ENCODE measurements around the gene GCHFR.

The GCHFR gene

GRCh38 chr15:40776537-40777141, 12.8 kb downstream of the GCHFR start:
- no peak for DNase-seq

- peak; percentile 34 for DNase-seq
Observed at GRCh38 chr15:40782609-40783227, 18.9 kb downstream of the GCHFR start.

DNA sequence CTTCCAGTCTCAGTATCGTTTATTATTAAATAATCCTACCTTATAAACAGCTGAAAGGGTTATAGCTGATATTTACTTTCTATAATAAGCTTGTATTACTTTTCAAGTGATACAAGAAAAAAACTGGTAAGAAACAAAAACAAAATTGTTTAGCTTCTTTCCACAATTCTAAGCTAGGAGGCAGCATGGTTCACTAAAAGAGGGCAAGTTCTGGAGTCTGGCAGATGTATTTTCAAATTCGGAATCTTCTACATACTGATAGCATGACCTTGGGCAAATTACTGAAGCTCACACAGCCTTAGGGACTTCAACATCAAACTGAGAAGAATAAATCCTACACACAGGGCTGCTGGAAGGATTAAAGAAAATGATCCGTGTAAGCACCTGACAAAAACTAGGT, 21.3 kb downstream of the GCHFR start:
- DNase-seq, result no peak

- DNase-seq, result peak; percentile 25
Observed at GRCh38 chr15:40785814-40786213, 21.9 kb downstream of the GCHFR start.

DNA sequence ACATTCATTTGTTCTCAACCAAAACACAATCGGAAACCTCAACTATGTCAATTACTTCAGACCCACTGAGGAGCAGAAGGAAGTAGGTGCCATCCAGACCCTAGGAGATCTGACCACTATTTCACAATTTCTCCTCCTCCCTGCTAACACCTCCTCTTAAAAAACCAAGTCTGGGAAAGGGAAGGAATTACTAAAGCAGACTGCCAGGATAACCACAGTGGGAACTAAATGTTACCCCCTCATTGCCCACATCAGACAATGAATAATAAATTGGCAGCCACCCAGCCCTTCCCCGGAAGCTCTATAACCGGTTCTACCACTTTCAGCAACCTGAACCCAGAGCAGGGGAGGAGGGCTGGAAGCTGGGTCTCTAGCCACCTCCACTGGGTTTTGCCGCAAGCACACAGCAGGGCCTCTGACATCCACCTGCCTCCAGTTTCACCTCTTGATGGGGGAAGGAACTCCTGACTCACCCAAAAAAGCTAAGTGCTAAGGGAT, 23.5 kb downstream of the GCHFR start:
- DNase-seq, result peak; percentile 93

GRCh38 chr15:40787991-40788390, 24.1 kb downstream of the GCHFR start:
- DNase-seq, result no peak

DNA sequence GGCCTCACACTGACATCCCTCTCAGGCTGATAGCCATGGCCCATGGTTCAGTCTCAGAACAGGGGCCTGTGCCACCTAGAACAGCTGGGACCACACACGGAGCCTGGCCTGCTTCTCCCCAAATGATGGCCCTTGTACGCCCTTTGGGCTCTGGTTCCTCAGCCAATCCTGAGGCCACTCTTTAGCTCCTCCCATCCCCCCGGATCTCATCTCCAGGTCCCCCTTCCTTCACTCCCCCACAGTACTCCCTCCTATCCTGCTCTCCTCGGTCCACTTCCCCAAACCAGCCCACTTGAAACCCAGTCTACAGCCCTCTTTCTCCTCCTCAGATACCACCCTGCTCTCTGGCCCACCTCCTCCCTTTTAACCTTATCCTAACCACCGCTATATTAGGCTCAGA, 25.3 kb downstream of the GCHFR start:
- no peak for DNase-seq

GRCh38 chr15:40789999-40790398, 26.1 kb downstream of the GCHFR start:
- DNase-seq, result no peak

GRCh38 chr15:40790718-40791117, 26.9 kb downstream of the GCHFR start:
- no peak for DNase-seq

DNA sequence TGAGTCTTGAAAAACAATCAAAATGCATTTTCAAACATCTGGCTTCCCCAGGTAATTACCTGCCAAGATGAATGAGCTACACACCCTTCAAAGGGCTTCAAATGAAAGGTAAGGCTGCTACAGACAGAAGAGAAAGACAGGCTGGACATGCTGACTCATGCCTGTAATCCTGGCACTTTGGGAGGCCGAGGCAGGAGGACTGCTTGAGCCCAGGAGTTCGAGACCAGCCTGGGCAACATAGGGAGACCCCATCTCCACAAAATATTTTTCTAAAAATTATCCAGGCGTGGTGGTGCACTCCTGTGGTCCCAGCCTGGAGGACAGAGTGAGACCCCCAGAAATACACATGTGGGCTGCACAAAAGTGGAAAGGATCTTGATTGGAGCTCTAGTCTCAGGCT, 28.5 kb downstream of the GCHFR start:
- DNase-seq, result no peak

DNA sequence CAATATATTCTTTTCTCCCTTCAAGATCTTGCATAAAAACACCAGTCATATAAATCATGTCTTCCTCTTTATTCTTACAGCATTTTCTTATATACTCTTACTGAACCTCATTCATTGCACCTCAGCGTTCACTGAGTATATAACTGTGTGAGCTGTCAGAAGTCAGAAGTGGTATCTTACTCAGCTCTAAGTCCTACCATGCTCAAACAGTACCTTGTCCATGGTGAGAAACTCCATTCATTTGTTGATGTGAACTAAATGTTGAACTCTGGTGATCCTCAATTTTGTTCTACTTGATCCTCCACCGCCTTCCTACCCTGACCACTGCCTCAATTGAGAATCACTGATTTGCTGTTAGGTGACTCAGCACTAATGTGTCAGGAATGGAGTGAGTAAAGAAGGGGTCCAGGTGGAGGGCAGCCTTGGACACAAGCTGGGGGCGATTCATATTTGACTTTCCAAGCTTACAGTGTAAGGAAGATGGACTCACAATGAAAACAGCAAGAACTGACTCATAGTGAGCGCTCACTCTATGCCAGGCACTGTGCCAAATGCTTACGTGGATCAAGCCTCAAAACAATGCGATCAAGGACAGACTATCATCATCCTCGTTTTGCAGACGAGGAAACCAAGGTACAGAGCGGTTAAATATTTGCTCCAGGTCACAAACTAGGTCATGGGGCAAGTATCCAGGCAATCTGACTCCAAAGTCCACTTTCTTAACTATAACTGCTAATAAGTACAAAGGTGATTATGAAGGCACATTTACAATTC, 29.5 kb downstream of the GCHFR start:
- DNase-seq, result peak; percentile 36

- DNase-seq, result no peak
Observed at GRCh38 chr15:40796041-40796440, 32.2 kb downstream of the GCHFR start.

GRCh38 chr15:40796512-40796911, 32.6 kb downstream of the GCHFR start:
- no peak for DNase-seq

GRCh38 chr15:40799523-40799922, 35.7 kb downstream of the GCHFR start:
- DNase-seq, result no peak

- DNase-seq, result no peak
Observed at GRCh38 chr15:40803076-40803475, 39.2 kb downstream of the GCHFR start.

DNA sequence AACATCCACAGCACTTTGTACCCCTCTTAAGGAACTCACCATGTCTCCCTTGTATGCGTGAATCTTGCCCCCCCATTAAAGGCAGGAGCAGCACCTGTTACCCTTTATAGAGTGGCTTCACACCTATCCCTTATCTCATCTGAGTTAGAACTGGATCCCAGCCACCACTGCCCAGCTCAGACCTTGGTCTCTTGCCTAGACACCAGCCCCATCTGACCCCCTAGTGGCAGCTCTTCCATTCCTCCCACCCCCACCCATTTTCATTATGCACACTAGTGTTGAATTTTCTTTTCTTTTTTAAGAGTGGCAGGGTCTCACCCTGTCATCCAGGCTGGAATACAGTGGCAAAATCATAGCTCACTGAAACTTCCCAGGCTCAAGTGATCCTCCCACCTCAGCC, 39.8 kb downstream of the GCHFR start:
- no peak for DNase-seq

DNA sequence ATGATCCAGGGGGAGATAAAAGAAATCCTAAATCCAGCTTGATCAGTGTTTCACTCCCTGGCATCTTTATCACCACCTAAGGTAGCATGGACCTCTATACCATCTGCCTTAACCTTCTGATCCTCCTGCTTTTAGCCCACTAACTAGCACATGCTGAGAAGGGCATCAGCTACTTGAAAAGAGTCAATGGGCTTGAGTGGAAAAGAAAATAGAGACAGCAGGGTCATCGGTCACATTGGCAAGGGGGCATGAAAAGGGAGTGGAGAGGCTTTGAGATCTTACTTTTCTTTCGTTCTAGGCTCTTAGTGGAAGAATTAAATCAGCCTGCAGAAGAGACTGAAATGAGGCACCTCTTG, 42.8 kb downstream of the GCHFR start:
- no peak for DNase-seq

GRCh38 chr15:40807028-40807887, 43.4 kb downstream of the GCHFR start, which contains the start of the genes DNAJC17 and ZFYVE19:
Gene DNAJC17, minus strand, starts transcription at chr15:40807473. Its CDS starts 27 bp downstream, at chr15:40807446.
Gene ZFYVE19, plus strand, starts transcription at chr15:40807089. Its CDS starts 501 bp downstream, at chr15:40807590.
- peak; percentile 90 for DNase-seq

- DNase-seq, result no peak
Observed at GRCh38 chr15:40807888-40808461, 44.1 kb downstream of the GCHFR start.

DNA sequence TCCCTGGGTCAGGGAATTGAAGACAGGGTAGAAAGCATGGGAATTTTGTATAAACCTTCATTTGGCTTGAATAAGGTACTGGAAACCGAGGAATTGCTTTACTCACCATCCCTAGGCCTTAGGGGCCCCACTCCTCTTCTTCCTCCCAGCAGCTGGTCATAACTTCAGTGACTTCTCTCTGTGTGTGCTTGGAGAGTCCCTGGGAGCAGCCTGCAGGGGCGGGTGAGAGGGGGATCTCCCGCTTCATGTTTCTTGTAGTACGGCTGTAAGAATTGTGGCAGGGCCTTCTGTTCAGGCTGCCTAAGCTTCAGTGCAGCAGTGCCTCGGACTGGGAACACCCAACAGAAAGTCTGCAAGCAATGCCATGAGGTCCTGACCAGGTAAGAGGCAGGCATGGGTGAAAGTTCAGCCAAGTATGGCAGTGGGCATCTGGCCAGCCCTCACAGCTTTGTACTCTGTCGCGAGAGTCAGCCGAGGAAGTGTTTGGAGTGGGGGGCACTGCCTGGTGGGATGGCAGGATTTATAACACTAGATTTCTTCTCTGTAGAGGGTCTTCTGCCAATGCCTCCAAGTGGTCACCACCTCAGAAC, 45.1 kb downstream of the GCHFR start:
- DNase-seq, result no peak

GRCh38 chr15:40812721-40813425, 49.0 kb downstream of the GCHFR start:
- no peak for DNase-seq

Measured in NCI-H510A treated with DMSO at 0.1 percent for 48 hours (cell line).